Lung (tissue), 12 donors: ENCODE results near the gene OR9Q1. TPM values are rescaled to one million over a fixed set of nuclear protein-coding genes. Genes with fewer than 3 reads are reported as not detected.

Experiments
- ATAC-seq: fragments of 200-7000 bp; cut with Tn5 transposase; one replicate; pipeline ENCODE4 v1.9.1; 2020; ENCODE audit warnings: moderate number of reproducible peaks; ENCODE audit not compliant: insufficient read depth, low FRiP score
- DNase-seq, 3 donors: peaks; one replicate each; pipeline ENCODE4 v3.0.0-alpha.2; 2013 to 2017
- H3K27ac ChIP-seq, 2 donors: one replicate each; pipeline ENCODE4 v1.5.1; 2013; ENCODE audit warnings: mild to moderate bottlenecking in 2 of 2, moderate library complexity in 2 of 2, control low read depth in 1 of 2, inconsistent platforms in 1 of 2, low read depth in 1 of 2, low read length in 1 of 2
- H3K27me3 ChIP-seq, 3 donors: one replicate each; pipeline ENCODE4 v1.5.1; 2013; ENCODE audit warnings: low read length in 2 of 3; ENCODE audit not compliant: control insufficient read depth in 3 of 3, insufficient read depth in 3 of 3
- H3K36me3 ChIP-seq, 4 donors: one replicate each; pipeline ENCODE4 v1.5.1; 2013; ENCODE audit warnings: low read length in 4 of 4, mild to moderate bottlenecking in 1 of 4, moderate library complexity in 1 of 4; ENCODE audit not compliant: control insufficient read depth in 4 of 4, insufficient read depth in 4 of 4
- H3K4me1 ChIP-seq, 5 donors: one replicate each; pipeline ENCODE4 v1.5.1; 2013; ENCODE audit warnings: low read length in 5 of 5, mild to moderate bottlenecking in 2 of 5, moderate library complexity in 1 of 5; ENCODE audit not compliant: control insufficient read depth in 5 of 5, insufficient read depth in 5 of 5
- H3K4me3 ChIP-seq: one replicate; pipeline ENCODE4 v1.5.1; 2013; ENCODE audit warnings: mild to moderate bottlenecking, control low read depth, moderate library complexity
- H3K9ac ChIP-seq, 2 donors: one replicate each; pipeline ENCODE4 v1.5.1; 2013; ENCODE audit warnings: low read length in 2 of 2, control low read depth in 1 of 2; ENCODE audit not compliant: insufficient read depth in 1 of 2
- H3K9me3 ChIP-seq, 4 donors: one replicate each; pipeline ENCODE4 v1.5.1; 2013; ENCODE audit warnings: low read length in 3 of 4, mild to moderate bottlenecking in 1 of 4, moderate library complexity in 1 of 4; ENCODE audit not compliant: control insufficient read depth in 4 of 4, insufficient read depth in 3 of 4
- WGBS, 2 donors: extraction: QIAGEN DNeasy Blood & Tissue Kit; methylation state at CpG; one replicate each; pipeline ENCODE4 v1.1.7; 2013; 5-methylcytosine and 5-hydroxymethylcytosine counted together
- polyA plus RNA-seq, 2 donors: library from polyadenylated mRNA; stranded (reverse); fragments of 200-250 nt; gene quantifications; one replicate each; pipeline ENCODE4 v1.2.1, GENCODE V29; 2013
- total RNA-seq, 2 donors: library from RNA; depleted of rRNA in 1 of 2; stranded (reverse); fragments of >200 nt in 1 of 2; gene quantifications; one replicate each; pipeline ENCODE4 v1.2.1, GENCODE V29; 2014 to 2021
- TF ChIP-seq, protein P1 (sequence below): IDR thresholded peaks from 2 replicates; pipeline ENCODE4 v1.5.1; 2012; ENCODE audit warnings: mild to moderate bottlenecking; ENCODE audit errors: control extremely low read depth, extremely low read depth
- donor health status: control.
- donor health status: control.
- donor health status: Bipolar disorder and iron deficiency.
- donor health status: healthy.
- donor health status: DM: yes; HTN: yes; CAD: no.

Gene OR9Q1
- total and polyA plus RNA-seq, 4 donors, result 0.14 TPM; not detected in 3

DNA sequence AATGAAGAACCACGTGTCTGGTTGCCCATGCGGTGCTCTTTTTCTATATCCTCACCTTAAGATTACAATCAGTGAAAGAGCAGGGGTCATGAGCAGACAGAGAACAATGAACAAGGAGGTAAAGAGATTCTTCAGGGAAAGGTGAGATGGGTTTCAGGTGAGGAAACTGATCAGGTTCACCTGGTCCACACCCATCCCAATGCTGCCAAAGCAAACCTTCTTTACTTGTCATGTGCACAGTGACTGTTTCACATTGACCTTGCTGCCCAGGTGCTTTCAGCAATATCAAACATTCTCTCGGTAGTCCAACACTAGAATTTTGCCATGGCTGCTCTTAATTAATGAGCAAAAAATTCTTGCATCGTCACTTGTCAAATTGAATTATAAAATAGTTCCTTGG, 140.7 kb downstream of the OR9Q1 start:
- TF ChIP-seq, protein P1, sequence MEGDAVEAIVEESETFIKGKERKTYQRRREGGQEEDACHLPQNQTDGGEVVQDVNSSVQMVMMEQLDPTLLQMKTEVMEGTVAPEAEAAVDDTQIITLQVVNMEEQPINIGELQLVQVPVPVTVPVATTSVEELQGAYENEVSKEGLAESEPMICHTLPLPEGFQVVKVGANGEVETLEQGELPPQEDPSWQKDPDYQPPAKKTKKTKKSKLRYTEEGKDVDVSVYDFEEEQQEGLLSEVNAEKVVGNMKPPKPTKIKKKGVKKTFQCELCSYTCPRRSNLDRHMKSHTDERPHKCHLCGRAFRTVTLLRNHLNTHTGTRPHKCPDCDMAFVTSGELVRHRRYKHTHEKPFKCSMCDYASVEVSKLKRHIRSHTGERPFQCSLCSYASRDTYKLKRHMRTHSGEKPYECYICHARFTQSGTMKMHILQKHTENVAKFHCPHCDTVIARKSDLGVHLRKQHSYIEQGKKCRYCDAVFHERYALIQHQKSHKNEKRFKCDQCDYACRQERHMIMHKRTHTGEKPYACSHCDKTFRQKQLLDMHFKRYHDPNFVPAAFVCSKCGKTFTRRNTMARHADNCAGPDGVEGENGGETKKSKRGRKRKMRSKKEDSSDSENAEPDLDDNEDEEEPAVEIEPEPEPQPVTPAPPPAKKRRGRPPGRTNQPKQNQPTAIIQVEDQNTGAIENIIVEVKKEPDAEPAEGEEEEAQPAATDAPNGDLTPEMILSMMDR, result no peak
- no peaks in the 10 kb centered on the region for H3K27me3 ChIP-seq
- DNase-seq (no peak), ATAC-seq (no peak)
- H3K4me3 ChIP-seq, result no peak overlapping the region
- 87 to 89% methylated on average over 4 of the region's 4 CpGs for WGBS, 2 donors
- no peak overlapping the region for H3K27ac ChIP-seq
- H3K9me3 ChIP-seq, result no peaks in the 10 kb centered on the region
- no peaks in the 10 kb centered on the region for H3K36me3 ChIP-seq
- no peak overlapping the region for H3K9ac ChIP-seq
- H3K4me1 ChIP-seq, result no peaks in the 10 kb centered on the region

DNA sequence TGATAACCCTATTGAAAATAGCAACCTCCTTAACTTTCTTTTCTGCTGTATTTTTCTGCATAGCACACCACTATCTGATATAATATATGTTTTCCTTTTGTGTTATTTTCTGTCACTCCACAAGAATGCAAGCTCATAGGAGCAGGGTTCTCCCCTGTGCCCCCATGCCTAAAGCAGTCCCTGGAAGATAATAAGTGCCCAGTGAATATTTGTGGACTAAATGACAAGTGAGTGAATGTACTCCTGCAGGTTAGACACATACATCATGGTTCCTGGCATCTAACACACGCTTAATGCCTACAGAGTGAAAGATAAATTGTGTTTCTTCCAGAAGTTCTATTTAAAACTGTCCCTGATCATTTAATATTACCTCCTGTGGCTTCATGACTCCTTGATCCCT, 141.3 kb downstream of the OR9Q1 start:
- H3K36me3 ChIP-seq, result no peaks in the 10 kb centered on the region
- DNase-seq (no peak), ATAC-seq (no peak)
- WGBS, 2 donors, result 70 to 79% methylated on average over 1 of the region's 1 CpG
- H3K4me3 ChIP-seq, result no peak overlapping the region
- TF ChIP-seq, protein P1, result no peak
- H3K9me3 ChIP-seq, result no peaks in the 10 kb centered on the region
- H3K4me1 ChIP-seq, result no peaks in the 10 kb centered on the region
- H3K9ac ChIP-seq, result no peak overlapping the region
- H3K27ac ChIP-seq, result no peak overlapping the region
- H3K27me3 ChIP-seq, result no peaks in the 10 kb centered on the region

DNA sequence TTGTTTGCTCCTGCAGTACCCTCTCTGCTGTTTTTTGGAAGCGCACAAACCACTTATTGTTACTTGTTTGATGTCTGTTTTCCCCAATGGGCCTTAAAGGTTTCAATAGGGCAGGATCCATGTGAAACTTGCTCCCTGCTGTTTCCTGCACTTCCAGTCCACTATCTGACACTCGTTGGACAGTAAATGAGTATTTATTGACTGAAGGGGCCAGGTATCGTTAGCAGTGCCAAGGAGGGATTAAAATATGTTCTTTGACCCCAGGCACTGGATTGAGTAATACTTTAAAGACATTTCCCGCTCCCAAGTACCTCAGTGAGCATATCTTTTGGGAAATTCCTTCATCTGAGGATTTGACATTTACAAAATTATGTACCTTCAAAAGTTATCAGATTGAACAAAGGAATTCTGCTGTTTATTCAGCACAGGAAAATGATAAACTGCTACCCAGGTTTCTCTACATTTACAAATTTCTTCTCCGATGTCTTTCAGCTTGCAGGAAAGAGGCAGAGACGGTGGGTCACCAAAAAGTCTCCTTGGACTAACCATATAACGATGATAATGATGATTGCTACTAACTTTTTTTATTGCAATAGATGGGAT, 141.9 kb downstream of the OR9Q1 start:
- no peak overlapping the region for H3K4me3 ChIP-seq
- no peaks in the 10 kb centered on the region for H3K36me3 ChIP-seq
- no peak overlapping the region for H3K9ac ChIP-seq
- ATAC-seq (no peak), DNase-seq (no peak)
- TF ChIP-seq, protein P1, result no peak
- no peak overlapping the region for H3K27ac ChIP-seq
- 70 to 71% methylated on average over 7 of the region's 7 CpGs for WGBS, 2 donors
- H3K4me1 ChIP-seq, result no peaks in the 10 kb centered on the region
- no peaks in the 10 kb centered on the region for H3K27me3 ChIP-seq
- H3K9me3 ChIP-seq, result no peaks in the 10 kb centered on the region

DNA sequence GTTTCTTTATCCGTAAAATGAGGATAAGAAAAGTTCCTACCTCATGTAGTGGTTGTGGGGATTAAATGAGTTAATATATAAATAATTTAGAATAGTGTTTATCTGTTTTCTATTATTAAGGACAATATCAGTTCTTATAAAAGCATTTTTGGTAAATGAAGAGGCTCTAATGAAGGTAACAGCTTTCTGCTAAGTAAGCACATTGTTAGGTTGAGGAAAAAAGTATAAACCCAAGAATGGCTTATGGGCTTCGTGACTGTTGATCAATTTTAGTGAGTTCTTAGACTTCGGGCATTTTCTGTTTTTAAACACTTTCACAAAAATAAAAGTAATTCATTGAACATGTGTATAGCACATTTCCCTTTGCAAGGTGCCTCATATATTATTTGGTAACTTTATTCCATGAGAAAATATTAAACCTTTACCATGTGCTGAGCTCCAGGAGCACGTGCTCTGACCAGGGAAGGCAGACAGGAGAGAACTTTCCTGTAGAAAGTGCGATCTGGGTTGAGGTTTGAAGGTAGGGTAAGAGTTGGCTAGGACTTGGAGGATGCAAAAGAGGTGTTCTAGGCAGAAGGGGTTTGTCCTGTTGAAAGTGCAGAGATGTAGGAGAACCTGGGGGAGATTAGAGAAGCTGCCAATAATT, 153.9 kb downstream of the OR9Q1 start:
- no peak overlapping the region for H3K27ac ChIP-seq
- no peaks in the 10 kb centered on the region for H3K27me3 ChIP-seq
- H3K4me1 ChIP-seq, result no peaks in the 10 kb centered on the region
- no peak overlapping the region for H3K9ac ChIP-seq
- H3K9me3 ChIP-seq, result no peaks in the 10 kb centered on the region
- no peaks in the 10 kb centered on the region for H3K36me3 ChIP-seq
- no peak overlapping the region for H3K4me3 ChIP-seq
- ATAC-seq, result no peak
- TF ChIP-seq, protein P1, result no peak
- WGBS, 2 donors, result 81 to 87% methylated on average over 5 of the region's 5 CpGs
- DNase-seq, result no peak
